Right lobe of liver (tissue), 4 donors: Measurements from ENCODE around the gene UBE2E2.

Experiments used
- POLR2A ChIP-seq: fragments of 450-650 bp; IDR thresholded peaks from one replicate; pipeline ENCODE4 v1.6.1; 2017; ENCODE audit warnings: antibody characterized with exemption, mild to moderate bottlenecking
- TF ChIP-seq, protein P1 (sequence below), 4 donors: fragments of 200-600 bp in 3 of 4; fragments of 450-650 bp in 1 of 4; IDR thresholded peaks; one replicate each; pipeline versions ENCODE4 v1.5.1 to v1.8.0; 2016 to 2022; ENCODE audit warnings: antibody characterized with exemption in 4 of 4, mild to moderate bottlenecking in 2 of 4
- donor health status: DM: no; HTN: no; CAD: no.
- donor health status: DM: no; HTN: no; CAD: no.
- donor health status: DM: no; HTN: yes; CAD: no.

DNA sequence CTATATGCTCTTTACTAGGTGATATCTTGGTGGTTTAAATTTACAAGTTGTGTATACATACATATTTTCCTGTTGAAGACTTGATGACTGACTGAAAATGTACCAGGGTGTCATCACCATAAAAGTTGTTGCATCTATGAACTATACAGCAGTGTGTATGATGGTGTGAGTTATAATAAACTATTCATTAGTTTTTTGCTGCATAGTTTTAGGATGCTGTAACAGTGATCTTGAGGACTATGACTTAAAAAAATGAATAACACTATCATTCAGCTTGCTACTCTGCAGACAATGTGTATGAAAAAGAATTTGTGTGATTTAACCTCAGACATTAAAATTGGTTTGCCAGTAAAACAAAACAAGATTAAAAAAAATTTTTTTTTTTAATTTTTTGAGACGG, 49.0 kb downstream of the UBE2E2 start:
- no peak for TF ChIP-seq POLR2A
- TF ChIP-seq, protein P1, sequence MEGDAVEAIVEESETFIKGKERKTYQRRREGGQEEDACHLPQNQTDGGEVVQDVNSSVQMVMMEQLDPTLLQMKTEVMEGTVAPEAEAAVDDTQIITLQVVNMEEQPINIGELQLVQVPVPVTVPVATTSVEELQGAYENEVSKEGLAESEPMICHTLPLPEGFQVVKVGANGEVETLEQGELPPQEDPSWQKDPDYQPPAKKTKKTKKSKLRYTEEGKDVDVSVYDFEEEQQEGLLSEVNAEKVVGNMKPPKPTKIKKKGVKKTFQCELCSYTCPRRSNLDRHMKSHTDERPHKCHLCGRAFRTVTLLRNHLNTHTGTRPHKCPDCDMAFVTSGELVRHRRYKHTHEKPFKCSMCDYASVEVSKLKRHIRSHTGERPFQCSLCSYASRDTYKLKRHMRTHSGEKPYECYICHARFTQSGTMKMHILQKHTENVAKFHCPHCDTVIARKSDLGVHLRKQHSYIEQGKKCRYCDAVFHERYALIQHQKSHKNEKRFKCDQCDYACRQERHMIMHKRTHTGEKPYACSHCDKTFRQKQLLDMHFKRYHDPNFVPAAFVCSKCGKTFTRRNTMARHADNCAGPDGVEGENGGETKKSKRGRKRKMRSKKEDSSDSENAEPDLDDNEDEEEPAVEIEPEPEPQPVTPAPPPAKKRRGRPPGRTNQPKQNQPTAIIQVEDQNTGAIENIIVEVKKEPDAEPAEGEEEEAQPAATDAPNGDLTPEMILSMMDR (IDR thresholded peaks at IDR 0.05): no peak
